HG02678 (cell line): Measurements from ENCODE around the gene OGDH.
"Not testable (repeated sequence)": the region's sequence is repeated elsewhere in the genome, so short reads cannot be mapped to it uniquely, and the experiment has no call there.

Experiments used
- ATAC-seq: cut with Tn5 transposase; IDR thresholded peaks from one replicate; pipeline ENCODE4 v1.9.1; 2021; ENCODE audit warnings: mild to moderate bottlenecking, moderate library complexity; ENCODE audit not compliant: unreplicated experiment

Gene OGDH

GRCh38 chr7:44666566-44666965 lies 60.1 kb downstream of the OGDH start:
- no peak for ATAC-seq

GRCh38 chr7:44667190-44667589 lies 60.8 kb downstream of the OGDH start:
- no peak for ATAC-seq

- no peak for ATAC-seq
These were observed 64.6 kb downstream of the OGDH start for GRCh38 chr7:44671069-44671468.

GRCh38 chr7:44673324-44673723 lies 66.9 kb downstream of the OGDH start:
- no peak for ATAC-seq

GRCh38 chr7:44673771-44674170 lies 67.3 kb downstream of the OGDH start:
- ATAC-seq = no peak

GRCh38 chr7:44674381-44674780 lies 68.0 kb downstream of the OGDH start:
- ATAC-seq = no peak

GRCh38 chr7:44676776-44677175 lies 70.3 kb downstream of the OGDH start:
- no peak for ATAC-seq

GRCh38 chr7:44678101-44678470 lies 71.7 kb downstream of the OGDH start:
- no peak for ATAC-seq

- ATAC-seq = no peak
These were observed 72.2 kb downstream of the OGDH start for GRCh38 chr7:44678471-44679179.

- no peak for ATAC-seq
These were observed 75.2 kb downstream of the OGDH start for GRCh38 chr7:44681645-44682044.

GRCh38 chr7:44685723-44686122 lies 79.3 kb downstream of the OGDH start:
- no peak for ATAC-seq

- ATAC-seq = no peak
These were observed 83.0 kb downstream of the OGDH start for GRCh38 chr7:44689427-44689826.

GRCh38 chr7:44693641-44694313 lies 87.3 kb downstream of the OGDH start:
- no peak for ATAC-seq

GRCh38 chr7:44694326-44694725 lies 87.9 kb downstream of the OGDH start:
- ATAC-seq = no peak

GRCh38 chr7:44694766-44695165 lies 88.3 kb downstream of the OGDH start:
- no peak for ATAC-seq

GRCh38 chr7:44695756-44696155 lies 89.3 kb downstream of the OGDH start:
- no peak for ATAC-seq

GRCh38 chr7:44696728-44697127 lies 90.3 kb downstream of the OGDH start:
- no peak for ATAC-seq

GRCh38 chr7:44697136-44698045 lies 91.0 kb downstream of the OGDH start:
- no peak for ATAC-seq

- no peak for ATAC-seq
These were observed 91.7 kb downstream of the OGDH start for GRCh38 chr7:44698046-44698580.

GRCh38 chr7:44699598-44699997 lies 93.2 kb downstream of the OGDH start:
- not testable (repeated sequence) for ATAC-seq

GRCh38 chr7:44700322-44700721 lies 93.9 kb downstream of the OGDH start:
- no peak for ATAC-seq
